ENCODE results near the gene SHROOM3. TPM values are rescaled to one million over a fixed set of nuclear protein-coding genes. Genes with fewer than 3 reads are reported as not detected.

SHROOM3 gene
- total RNA-seq, 1 donor from 2014 or later = 0.51 TPM

- no peak for DNase-seq
These were observed 355.3 kb downstream of the SHROOM3 start for GRCh38 chr4:76790377-76790776.

DNA sequence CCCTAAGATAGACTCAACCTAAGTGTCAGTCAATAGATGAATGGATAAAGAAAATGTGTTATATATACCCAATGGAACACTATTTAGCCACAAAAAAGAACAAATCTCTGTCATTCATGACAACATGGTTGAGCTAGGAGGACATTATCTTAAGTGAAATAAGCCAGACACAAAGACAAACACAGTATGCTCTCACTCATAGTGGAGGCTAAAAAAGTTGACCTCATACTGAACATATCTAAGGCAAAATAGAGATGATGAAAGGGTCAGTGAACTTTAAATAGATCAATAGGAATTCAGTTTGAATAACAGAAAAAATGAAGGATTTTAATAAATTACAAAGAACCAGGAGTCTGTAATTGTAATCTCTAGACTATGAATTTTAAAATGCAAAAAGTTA lies 356.4 kb downstream of the SHROOM3 start:
- DNase-seq = no peak

GRCh38 chr4:76792418-76792817 lies 357.4 kb downstream of the SHROOM3 start:
- no peak for DNase-seq

- no peak for DNase-seq
These were observed 360.2 kb downstream of the SHROOM3 start for GRCh38 chr4:76795243-76795642.

DNA sequence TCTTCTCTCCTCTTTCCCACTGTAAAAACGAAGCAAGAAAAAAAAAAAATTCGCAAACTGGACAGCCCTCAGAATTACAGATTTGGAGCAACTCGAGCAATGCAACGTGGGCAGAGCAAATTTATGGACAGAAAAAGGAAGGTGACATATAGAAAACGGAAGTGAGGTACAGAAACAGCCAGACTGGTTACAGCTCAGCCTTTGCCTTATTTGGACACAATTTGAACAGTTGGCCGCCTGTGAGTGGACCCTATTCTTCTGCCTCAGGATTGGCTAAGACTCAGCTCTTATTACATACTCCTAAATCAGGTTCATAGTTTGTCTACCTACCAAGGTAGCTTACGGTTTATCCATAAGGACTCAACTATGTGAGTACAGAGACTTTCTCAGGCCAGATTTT lies 364.1 kb downstream of the SHROOM3 start:
- DNase-seq = no peak

- no peak for DNase-seq
These were observed 364.7 kb downstream of the SHROOM3 start for GRCh38 chr4:76799718-76800117.

- no peak for DNase-seq
These were observed 365.9 kb downstream of the SHROOM3 start for GRCh38 chr4:76800902-76801301.

DNA sequence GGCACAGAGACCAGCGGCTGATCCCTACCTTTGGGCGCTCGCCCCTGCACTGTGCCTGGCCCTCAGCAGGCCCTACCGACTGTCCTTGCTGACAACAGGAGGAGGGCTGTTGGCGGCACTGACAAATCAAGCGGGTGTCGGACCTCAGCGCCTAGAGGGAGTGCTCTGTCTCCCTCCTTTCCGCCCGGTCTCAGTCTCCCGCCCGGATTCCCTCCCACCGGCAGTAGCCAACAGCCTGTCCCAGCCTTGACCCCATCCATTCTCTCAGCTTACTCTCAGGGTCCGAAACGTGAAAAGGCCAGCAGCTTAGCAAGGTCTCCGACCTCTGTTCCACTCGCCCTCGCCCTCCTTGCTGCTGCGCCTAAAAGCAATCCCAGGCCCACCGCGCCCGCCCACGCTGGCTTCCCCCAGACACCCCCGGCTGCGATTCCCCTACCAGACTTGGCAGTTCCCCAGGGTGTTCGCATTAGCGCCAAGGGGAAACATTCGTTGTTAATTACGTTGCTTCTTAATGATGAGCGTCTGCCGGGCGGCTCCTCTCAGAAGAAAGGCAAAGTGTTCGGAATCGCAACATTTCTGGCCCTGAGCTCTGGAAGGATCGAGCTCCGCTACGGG lies 366.7 kb downstream of the SHROOM3 start:
- no peak for DNase-seq

DNA sequence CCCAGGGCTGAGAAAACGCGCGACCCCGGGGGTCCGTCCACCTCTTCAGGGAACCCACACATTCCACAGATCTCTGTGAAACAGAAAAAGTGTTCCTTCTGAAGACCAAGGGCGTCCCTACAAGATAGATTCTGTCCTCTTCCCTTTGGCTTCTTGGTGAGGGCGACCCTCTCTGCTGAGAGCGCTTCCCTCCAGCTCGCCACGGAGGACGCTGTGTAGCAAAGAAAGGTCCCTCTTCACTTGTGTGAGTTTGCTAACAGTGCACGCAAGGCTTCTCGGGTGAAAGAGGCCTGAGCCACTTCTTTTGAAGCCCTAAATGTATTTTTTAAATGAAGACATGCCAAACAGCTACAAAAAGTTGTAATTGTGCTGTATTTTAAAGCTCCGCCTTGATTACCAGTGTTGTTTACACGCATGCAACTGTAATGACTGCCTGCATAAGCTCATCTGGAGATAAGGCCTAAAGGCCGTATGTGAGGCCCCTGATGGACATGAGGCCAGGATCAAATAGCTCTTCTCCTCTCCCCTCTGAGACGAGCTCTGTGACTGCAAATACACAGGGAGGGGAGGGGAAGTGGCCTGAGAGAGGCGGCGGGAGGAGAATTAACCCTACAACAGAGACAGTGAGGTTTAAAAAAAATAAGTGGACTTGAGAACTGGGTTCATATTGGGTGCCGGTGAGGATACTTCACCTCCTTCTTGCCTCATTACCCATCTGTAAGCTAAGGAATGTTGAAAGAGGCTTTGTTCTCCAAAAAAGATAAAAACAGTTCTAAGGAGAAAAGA lies 367.4 kb downstream of the SHROOM3 start:
- DNase-seq = no peak

DNA sequence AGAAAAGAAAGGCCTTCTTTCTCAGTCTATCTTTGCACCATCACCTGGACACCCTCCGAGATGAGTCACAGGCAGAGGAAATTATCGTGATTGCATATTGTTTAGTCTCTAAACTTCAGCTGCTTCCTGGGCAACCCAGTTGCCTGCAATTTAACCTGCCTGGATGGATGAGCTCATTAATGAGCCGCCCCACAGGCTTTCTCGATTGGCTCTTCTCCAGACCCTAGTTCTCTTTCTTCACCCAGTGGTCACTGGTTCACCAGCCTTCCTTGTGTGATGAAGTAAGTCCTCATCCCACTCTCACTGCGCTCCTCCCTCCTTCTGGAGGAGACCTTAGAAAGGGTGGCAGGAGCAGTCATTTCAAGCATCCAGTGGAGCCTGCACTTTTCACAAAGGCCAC lies 368.5 kb downstream of the SHROOM3 start:
- DNase-seq = peak; percentile 90

DNA sequence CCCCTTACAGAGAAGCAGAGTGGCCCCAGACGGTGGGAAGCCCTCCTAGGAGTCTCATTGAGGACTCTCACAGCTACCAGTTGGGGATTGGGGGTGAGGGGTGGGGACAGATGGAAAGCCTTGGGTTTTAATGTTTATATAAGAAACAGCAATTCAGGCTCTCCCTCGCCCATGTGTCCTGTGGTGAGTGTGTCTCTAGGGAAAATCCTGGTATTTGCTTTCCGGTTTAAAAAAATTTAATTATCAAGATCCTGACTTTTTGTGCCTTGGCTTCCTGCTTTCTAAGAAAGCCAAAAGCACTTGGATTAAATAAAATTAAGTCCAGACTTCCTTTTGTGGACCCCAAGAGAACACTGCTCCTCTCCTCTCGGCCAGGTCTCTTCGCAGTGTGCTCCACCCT lies 369.1 kb downstream of the SHROOM3 start:
- DNase-seq = peak; percentile 59

GRCh38 chr4:76806346-76806745 lies 371.3 kb downstream of the SHROOM3 start:
- no peak for DNase-seq

DNA sequence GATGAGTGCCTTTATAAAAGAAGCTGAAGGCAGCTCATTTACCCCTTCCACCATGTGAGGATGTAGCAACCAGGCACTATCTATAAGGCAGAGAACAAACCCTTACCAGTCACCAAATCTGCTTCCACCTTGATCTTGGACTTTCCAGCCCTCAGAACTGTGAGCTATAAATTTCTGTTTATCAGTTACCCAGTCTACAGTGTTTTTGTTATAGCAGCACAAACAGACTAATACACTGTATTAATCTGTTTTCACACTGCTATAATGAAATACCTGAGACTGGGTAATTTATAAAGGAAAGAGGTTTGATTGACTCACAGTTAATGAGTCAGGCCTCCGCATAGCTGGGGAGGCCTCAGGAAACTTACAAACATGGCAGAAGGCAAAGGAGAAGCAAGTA lies 371.7 kb downstream of the SHROOM3 start:
- no peak for DNase-seq

DNA sequence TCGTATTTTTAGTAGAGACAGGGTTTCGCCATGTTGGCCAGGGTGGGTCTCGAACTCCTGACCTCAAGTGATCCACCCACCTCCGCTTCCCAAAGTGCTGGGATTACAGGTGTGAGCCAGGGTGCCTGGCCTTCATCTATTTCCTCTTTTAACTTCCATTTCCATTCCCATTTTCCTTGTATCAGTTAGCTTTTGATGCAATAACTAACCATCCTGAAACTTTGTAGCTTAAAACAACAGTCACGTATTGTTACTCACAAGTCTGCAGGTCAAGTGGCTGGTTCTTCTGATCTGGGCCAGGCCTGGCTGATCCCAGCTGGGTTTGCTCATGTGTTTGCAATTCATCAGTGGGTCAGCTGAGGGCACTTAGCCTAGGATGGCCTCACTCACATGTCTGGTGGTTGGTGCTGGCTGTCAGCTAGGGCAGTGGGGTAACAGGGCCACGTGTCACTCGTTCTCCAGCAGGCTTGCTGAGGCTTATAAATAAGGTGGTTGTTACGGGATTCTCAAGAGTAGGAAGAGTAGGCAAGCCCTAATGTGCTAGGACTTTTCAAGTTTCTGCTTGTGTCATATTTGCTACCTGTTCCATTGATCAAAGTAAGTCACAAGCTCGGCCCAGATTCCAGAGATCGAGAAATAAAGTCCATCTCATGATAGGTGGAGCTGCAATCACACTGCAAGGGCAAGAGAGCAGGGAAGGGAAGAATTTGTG lies 374.7 kb downstream of the SHROOM3 start:
- no peak for DNase-seq

DNA sequence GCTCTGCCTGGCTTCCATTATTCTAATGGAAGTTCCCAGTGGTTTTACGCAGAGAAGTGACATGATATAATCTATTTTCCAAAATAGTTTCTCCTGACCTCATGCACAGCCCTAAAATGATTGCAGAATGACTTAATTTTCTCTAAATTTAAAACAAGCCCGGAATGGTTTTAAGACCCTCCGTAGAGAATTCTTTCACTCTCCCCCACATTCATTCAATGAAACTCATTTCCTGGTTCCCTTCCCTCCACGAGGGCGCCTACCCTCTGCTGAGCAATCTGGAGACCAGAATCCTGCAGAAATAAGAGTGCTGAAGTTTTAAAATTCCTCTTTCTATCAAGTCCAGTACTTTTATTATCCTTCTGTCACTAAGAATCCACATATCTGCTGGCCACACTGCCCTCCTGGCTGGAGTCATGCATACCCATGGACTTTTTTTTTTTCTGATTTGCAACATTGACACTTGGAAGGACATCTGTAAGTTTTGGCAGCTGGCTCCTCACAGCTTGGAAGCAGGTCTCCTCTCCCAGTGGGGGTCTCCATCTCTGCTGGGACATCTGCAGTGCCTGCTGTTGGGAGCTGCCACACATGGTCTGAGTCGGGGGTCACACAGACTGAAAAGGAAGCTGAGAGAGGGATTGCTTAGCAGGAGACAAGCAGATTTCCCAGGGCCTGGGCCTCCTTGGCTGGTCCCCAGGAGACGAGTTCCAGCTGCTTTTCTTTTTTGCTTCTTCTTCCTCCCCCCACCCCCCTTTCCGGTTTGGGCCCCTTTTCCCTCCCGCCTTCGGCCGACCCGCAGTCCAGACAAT lies 376.8 kb downstream of the SHROOM3 start:
- DNase-seq = peak; percentile 12

DNA sequence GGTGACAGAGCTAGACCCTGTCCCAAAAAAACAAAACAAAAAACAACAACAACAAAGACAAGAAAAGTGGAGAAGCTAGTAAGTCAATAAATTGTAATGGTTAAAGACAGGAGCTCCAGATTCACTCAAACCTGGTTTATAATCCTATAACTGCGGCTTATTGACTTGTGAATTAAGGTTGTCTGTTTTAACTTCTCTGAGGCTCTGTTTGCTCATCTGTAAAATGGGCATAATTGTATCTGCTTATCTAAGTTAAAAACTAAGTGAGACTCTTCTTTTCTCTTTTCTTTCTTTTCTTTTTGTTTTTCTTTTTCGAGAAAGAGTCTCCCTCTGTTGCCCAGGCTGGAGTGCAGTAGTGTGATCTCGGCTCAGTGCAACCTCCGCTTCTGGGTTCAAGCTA lies 378.0 kb downstream of the SHROOM3 start:
- no peak for DNase-seq

- DNase-seq = no peak
These were observed 386.6 kb downstream of the SHROOM3 start for GRCh38 chr4:76821641-76822040.

DNA sequence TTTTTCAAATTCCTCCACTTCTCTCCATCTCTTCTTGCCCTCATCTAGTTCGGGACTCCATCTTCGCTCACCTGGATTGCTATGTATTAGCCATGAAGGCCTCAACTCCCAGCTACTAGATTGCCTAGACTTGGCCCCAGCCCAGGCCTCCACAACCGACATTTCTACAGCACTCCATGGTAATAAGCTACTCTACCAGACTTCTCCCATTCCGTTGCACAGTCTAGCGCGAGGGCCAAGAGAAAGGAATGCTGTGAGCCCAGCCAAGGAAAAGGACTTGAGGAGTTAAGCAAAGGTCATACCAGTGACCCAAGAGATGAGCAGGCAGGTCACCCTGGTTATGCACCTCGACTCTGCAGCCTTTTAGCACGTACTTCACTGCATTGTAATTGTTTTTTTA lies 387.3 kb downstream of the SHROOM3 start:
- DNase-seq = no peak

DNA sequence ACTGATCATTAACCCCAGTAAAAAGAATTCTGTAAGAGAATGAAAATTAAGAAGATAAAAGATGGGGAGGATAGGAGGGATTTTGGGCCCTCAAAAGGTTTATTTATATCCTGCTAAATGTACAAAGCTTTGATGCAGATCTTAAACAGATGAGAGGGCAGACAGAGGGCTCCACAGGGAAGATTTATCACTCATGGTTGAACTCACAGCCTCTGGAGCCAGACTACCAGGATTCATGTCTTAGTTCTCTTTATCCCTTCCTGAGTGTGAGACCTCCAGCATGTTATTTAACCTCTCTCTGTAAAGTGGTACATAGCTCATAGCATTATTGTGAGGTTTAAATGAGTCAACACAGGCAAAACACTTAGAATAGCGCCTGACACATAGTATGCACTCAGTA lies 388.5 kb downstream of the SHROOM3 start:
- no peak for DNase-seq

GRCh38 chr4:76830612-76830963 lies 395.6 kb downstream of the SHROOM3 start:
- DNase-seq = no peak

GRCh38 chr4:76830964-76831703 lies 396.1 kb downstream of the SHROOM3 start:
- peak; percentile 97 for DNase-seq

DNA sequence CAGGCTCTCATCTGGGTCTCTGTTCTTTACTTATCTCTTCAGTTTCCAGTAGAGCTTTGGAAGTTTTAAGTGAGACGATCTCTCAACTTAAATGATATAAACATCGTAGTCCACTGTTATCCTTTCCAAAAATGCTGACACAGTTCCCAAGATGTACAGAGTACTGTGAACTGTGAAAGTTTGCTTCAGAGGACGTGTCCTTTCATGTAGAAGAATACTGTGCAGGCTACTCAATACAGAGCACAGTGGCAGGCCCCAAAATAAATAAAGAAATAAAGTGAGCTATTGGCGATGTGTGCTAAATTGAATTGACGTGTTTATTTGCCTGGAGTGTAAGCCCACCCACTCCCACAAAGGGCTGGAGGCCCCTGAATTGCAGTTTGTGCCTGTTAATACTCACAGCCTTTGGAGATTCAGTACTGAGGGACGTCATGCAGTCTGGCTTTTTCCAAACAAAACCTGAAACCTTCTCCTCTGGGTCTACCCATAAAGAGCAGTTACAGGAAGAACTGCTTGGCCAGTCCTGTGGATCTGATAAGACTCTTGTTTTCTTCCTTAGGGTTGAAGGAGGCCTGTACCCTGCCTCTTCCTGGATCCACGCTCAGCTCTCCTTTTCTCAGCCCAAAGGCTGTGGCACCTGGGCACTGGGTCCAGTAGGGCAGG lies 396.8 kb downstream of the SHROOM3 start:
- DNase-seq = peak; percentile 55
